Peyer's patch (tissue), 4 donors: ENCODE results near the gene PHF21B. TPM values are rescaled to one million over a fixed set of nuclear protein-coding genes. Genes with fewer than 3 reads are reported as not detected.
A peak's percentile ranks its signal among the peaks of the same experiment; 100 is the strongest.

Experiments used
- DNase-seq, 3 donors: peaks; one replicate each; pipeline ENCODE4 v3.0.0-alpha.2; 2017 to 2019
- H3K27ac ChIP-seq, 4 donors: fragments of 200-600 bp; sonication (generic); one replicate each; pipeline ENCODE4 v1.5.1; 2016 to 2019
- H3K27me3 ChIP-seq, 2 donors: fragments of 200-600 bp; sonication (generic); one replicate each; pipeline ENCODE4 v1.5.1; 2019
- H3K36me3 ChIP-seq, 3 donors: fragments of 200-600 bp; sonication (generic); one replicate each; pipeline ENCODE4 v1.5.1; 2016 to 2019
- H3K4me1 ChIP-seq, 4 donors: fragments of 200-600 bp; sonication (generic); one replicate each; pipeline ENCODE4 v1.5.1; 2016 to 2019
- H3K4me3 ChIP-seq, 4 donors: fragments of 200-600 bp; sonication (generic); 1 replicate in 3 of 4; 2 replicates in 1 of 4; pipeline ENCODE4 v1.5.1; 2016 to 2019; ENCODE audit warnings: mild to moderate bottlenecking in 1 of 4
- H3K9me3 ChIP-seq, 4 donors: fragments of 200-600 bp; sonication (generic); one replicate each; pipeline ENCODE4 v1.5.1; 2016 to 2019; ENCODE audit warnings: mild to moderate bottlenecking in 1 of 4
- CTCF ChIP-seq, 6 experiments: fragments of 450-650 bp in 4 of 6; fragments of 200-600 bp in 2 of 6; sonication (generic) in 1 of 6; IDR thresholded peaks; one replicate each; pipeline ENCODE4 v1.5.1; 2017 to 2019; ENCODE audit warnings: antibody characterized with exemption in 6 of 6, mild to moderate bottlenecking in 3 of 6, moderate library complexity in 1 of 6
- POLR2A ChIP-seq, 2 donors: fragments of 450-650 bp; IDR thresholded peaks; one replicate each; pipeline ENCODE4 v1.5.1; 2017; ENCODE audit warnings: antibody characterized with exemption in 2 of 2, mild to moderate bottlenecking in 2 of 2, moderate library complexity in 2 of 2
- total RNA-seq, 4 donors: library from RNA; depleted of rRNA; stranded (reverse); fragments of >200 nt; gene quantifications; one replicate each; pipeline ENCODE4 v1.1.0, GENCODE V29; 2016

PHF21B gene
- total RNA-seq, 4 donors from 2014 or later, result not detected

GRCh38 chr22:44891791-44892190 is 118.0 kb downstream of the PHF21B start:
- H3K9me3 ChIP-seq, result no peaks in the 10 kb centered on the region
- no peak for TF ChIP-seq CTCF (IDR thresholded peaks at IDR 0.05)
- TF ChIP-seq POLR2A (IDR thresholded peaks at IDR 0.05), result no peak
- H3K36me3 ChIP-seq, result no peaks in the 10 kb centered on the region
- H3K4me1 ChIP-seq, result no peaks in the 10 kb centered on the region
- peak in 2 of 3 donors; percentile 31 to 36 for DNase-seq
- H3K4me3 ChIP-seq, result no peak overlapping the region
- no peak overlapping the region for H3K27ac ChIP-seq
- H3K27me3 ChIP-seq, result no peaks in the 10 kb centered on the region

GRCh38 chr22:44891293-44891747 is 118.5 kb downstream of the PHF21B start:
- TF ChIP-seq CTCF (IDR thresholded peaks at IDR 0.05) (no peak), POLR2A (IDR thresholded peaks at IDR 0.05) (no peak)

GRCh38 chr22:44890416-44891292 is 119.2 kb downstream of the PHF21B start:
- H3K4me3 ChIP-seq, result no peak overlapping the region
- H3K36me3 ChIP-seq, result no peaks in the 10 kb centered on the region
- no peak overlapping the region for H3K27ac ChIP-seq
- H3K27me3 ChIP-seq, result no peaks in the 10 kb centered on the region
- DNase-seq, result peak in 1 of 3 donors; percentile 34
- TF ChIP-seq CTCF (IDR thresholded peaks at IDR 0.05) (no peak), POLR2A (IDR thresholded peaks at IDR 0.05) (no peak)
- no peaks in the 10 kb centered on the region for H3K4me1 ChIP-seq
- no peaks in the 10 kb centered on the region for H3K9me3 ChIP-seq

More at GRCh38 chr22:44891293-44891747, 118.5 kb downstream of the PHF21B start:
- DNase-seq, result peak in 2 of 3 donors; percentile 29
- Histone ChIP-seq H3K36me3 (no peaks in the 10 kb centered on the region), H3K4me1 (no peaks in the 10 kb centered on the region), H3K9me3 (no peaks in the 10 kb centered on the region), H3K27ac (no peak overlapping the region), H3K4me3 (no peak overlapping the region), H3K27me3 (no peaks in the 10 kb centered on the region)

DNA sequence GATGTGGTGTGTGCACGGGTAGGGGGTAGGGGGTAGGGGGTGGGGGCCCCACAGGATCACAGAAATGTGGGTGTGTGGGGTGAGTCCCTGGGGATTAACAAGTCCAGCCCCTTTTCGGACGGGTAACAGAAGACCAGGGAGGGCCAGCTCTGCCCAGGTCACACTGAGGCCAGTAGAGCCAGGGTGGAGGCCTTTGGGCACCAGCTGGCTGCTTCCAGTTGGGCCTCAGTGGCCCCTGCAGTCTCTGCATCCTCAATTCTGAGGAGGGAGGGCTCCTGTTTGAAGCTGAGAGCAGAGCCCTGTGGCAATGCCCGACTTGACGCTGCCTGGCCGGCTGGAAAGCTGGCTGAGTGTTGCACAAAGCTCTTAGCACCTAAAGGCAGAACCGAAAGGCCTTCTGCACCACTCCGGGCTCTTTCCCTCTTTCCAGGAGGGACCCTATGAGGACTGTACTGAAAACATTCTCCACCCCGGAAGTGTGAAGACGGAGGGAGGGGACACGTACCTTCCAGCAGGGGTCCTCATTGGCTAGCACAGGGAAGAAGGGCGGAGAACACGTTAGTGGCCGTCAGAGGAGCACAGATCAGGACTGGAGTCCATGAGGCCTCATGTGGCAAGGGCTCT is 120.4 kb downstream of the PHF21B start:
- Histone ChIP-seq H3K36me3 (no peaks in the 10 kb centered on the region), H3K4me3 (no peak overlapping the region), H3K9me3 (no peaks in the 10 kb centered on the region), H3K27ac (no peak overlapping the region), H3K27me3 (no peaks in the 10 kb centered on the region), H3K4me1 (no peaks in the 10 kb centered on the region)
- TF ChIP-seq CTCF (IDR thresholded peaks at IDR 0.05), result no peak
- no peak for TF ChIP-seq POLR2A (IDR thresholded peaks at IDR 0.05)
- peak in 2 of 3 donors; percentile 27 to 30 for DNase-seq

DNA sequence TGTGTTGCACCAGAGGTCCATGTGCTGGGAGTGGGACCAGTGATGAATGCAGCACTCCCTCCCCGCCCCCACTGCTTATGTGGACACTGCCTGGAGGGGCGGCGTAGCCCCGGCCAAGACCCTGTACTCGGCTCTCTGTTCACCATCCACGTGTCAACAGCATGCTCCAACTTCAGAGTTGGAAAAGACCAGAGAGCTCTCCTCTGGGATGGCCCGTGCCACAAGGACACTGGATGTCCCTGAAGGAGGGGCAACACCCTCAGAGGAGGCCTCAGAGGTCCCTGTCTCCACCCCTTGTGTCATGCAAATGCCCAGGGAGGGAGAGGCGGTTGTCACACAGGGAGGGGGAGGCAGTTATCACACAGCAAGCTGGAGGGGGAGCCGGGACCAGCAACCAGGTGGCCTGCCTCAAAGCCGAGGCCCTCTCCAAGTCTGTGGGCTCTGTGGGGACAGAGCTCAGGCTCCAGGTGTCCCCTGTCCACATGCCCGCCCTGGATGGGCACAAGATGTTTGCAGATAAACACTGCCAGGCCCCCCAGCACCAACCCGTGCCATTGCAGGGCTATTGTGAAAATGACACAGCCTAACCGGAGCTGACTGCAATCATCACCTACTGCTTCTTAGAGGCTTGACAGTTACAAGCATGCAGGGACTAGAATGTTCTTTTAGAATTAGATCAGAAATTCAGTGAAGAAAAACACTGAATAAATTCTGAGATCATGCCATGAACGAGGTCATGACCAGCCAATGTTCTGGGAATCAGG is 121.1 kb downstream of the PHF21B start:
- DNase-seq, result peak in 2 of 3 donors; percentile 13 to 34
- no peak overlapping the region for H3K4me3 ChIP-seq
- no peaks in the 10 kb centered on the region for H3K4me1 ChIP-seq
- H3K27me3 ChIP-seq, result no peaks in the 10 kb centered on the region
- TF ChIP-seq CTCF (IDR thresholded peaks at IDR 0.05) (no peak), POLR2A (IDR thresholded peaks at IDR 0.05) (no peak)
- no peaks in the 10 kb centered on the region for H3K36me3 ChIP-seq
- no peak overlapping the region for H3K27ac ChIP-seq
- no peaks in the 10 kb centered on the region for H3K9me3 ChIP-seq
